ENCODE results near the gene ZNF606.

DNA sequence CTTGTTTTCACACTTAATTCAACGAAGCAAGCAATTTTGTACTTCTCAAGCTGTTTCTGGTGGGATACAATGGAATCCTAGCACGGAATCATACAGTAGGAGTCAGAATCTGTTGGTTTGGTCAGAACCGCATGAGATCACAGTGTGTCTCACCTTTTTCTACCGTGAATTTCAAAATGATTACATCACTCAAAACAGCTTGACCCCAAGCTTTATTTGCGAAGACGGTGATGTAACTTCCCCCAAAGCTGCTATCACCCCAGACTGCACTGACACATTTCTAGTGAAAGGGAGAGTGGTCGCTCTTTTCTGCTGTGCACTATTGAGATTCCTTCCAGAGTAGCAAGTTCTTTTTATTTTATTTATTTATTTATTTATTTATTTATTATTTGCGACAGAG, 37.9 kb downstream of the ZNF606 start:
- TF ChIP-seq POLR2A (IDR thresholded peaks at IDR 0.05): no peak
- TF ChIP-seq, protein P1, sequence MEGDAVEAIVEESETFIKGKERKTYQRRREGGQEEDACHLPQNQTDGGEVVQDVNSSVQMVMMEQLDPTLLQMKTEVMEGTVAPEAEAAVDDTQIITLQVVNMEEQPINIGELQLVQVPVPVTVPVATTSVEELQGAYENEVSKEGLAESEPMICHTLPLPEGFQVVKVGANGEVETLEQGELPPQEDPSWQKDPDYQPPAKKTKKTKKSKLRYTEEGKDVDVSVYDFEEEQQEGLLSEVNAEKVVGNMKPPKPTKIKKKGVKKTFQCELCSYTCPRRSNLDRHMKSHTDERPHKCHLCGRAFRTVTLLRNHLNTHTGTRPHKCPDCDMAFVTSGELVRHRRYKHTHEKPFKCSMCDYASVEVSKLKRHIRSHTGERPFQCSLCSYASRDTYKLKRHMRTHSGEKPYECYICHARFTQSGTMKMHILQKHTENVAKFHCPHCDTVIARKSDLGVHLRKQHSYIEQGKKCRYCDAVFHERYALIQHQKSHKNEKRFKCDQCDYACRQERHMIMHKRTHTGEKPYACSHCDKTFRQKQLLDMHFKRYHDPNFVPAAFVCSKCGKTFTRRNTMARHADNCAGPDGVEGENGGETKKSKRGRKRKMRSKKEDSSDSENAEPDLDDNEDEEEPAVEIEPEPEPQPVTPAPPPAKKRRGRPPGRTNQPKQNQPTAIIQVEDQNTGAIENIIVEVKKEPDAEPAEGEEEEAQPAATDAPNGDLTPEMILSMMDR (IDR thresholded peaks at IDR 0.05): no peak
- no peak for TF ChIP-seq POLR2AphosphoS5 (IDR thresholded peaks at IDR 0.05)
- no peak for TF ChIP-seq EP300 (IDR thresholded peaks at IDR 0.05)
